H1 (cell line): ENCODE measurements around the gene NR1H3. TPM values are rescaled to one million over a fixed set of nuclear protein-coding genes. Genes with fewer than 3 reads are reported as not detected.
A peak's percentile ranks its signal among the peaks of the same experiment; 100 is the strongest.

Experiments
- CTCF ChIA-PET: fragments of 300-600 bp; sonication (Branson Sonifier 250); formaldehyde crosslinking; loops from one replicate; lab custom pipeline; 2021; ENCODE audit not compliant: partially characterized antibody; lab: Charles Lee
- POLR2A ChIA-PET: fragments of 300-600 bp; sonication (Branson Sonifier 250); formaldehyde crosslinking; loops from one replicate; lab custom pipeline; 2021; ENCODE audit warnings: inconsistent platforms; ENCODE audit not compliant: partially characterized antibody; lab: Charles Lee
- DNase-seq, 2 experiments: peaks; one replicate each; pipeline versions ENCODE4 v3.0.0 to v3.0.0-alpha.2; 2010 to 2022; ENCODE audit warnings: low spot score in 2 of 2, low read depth in 1 of 2, mixed read lengths in 1 of 2
- FAIRE-seq: peaks from 2 replicates; lab custom pipeline; 2011; peaks lifted over from hg19 to GRCh38; lab: Jason Lieb, UNC
- H2AFZ ChIP-seq: 2 replicates; pipeline ENCODE4 v1.8.1; 2012; ENCODE audit warnings: low read length, inconsistent platforms
- H2AK5ac ChIP-seq: 2 replicates; pipeline ENCODE4 v1.6.1; 2013; ENCODE audit warnings: low read depth, low read length
- H2BK120ac ChIP-seq: replicated peaks from 2 replicates; pipeline ENCODE3; 2013; ENCODE audit warnings: low read depth, low read length, inconsistent platforms
- H2BK12ac ChIP-seq: 2 replicates; pipeline ENCODE4 v1.6.1; 2013; ENCODE audit warnings: low read depth, low read length
- H2BK15ac ChIP-seq: 2 replicates; pipeline ENCODE4 v1.6.1; 2013; ENCODE audit warnings: low read length
- H2BK20ac ChIP-seq: 2 replicates; pipeline ENCODE4 v1.6.1; 2013; ENCODE audit warnings: low read length
- H2BK5ac ChIP-seq: 2 replicates; pipeline ENCODE4 v1.6.1; 2013; ENCODE audit warnings: low read depth, low read length
- H3K14ac ChIP-seq: 2 replicates; pipeline ENCODE4 v1.6.1; 2013; ENCODE audit warnings: inconsistent platforms; ENCODE audit not compliant: insufficient read length
- H3K18ac ChIP-seq: 2 replicates; pipeline ENCODE4 v1.6.1; 2013; ENCODE audit warnings: low read length; ENCODE audit errors: extremely low read depth
- H3K23ac ChIP-seq: 2 replicates; pipeline ENCODE4 v1.6.1; 2013; ENCODE audit warnings: inconsistent platforms; ENCODE audit not compliant: insufficient read length
- H3K23me2 ChIP-seq: 2 replicates; pipeline ENCODE4 v1.6.1; 2013; ENCODE audit warnings: low read depth, low read length
- H3K27ac ChIP-seq: 2 replicates; pipeline ENCODE4 v1.6.1; 2011; ENCODE audit warnings: low read depth, low read length, inconsistent platforms
- H3K27me3 ChIP-seq, 4 experiments: replicated peaks in 1 of 4; 1 replicate in 1 of 4; 2 replicates in 3 of 4; pipeline versions ENCODE4 v1.6.1 to v1.8.1; 2011 to 2013; ENCODE audit warnings: low read length in 3 of 4, mild to moderate bottlenecking in 3 of 4, inconsistent platforms in 2 of 4, mixed read lengths in 2 of 4, moderate library complexity in 1 of 4; ENCODE audit not compliant: control insufficient read depth in 3 of 4, insufficient read depth in 3 of 4; ENCODE audit errors: extremely low read depth in 1 of 4
- H3K36me3 ChIP-seq, 4 experiments: 2 replicates each; pipeline versions ENCODE4 v1.6.1 to v1.8.1; 2011 to 2013; ENCODE audit warnings: mild to moderate bottlenecking in 4 of 4, low read length in 3 of 4, moderate library complexity in 2 of 4, control low read depth in 1 of 4, inconsistent platforms in 1 of 4; ENCODE audit not compliant: insufficient read depth in 4 of 4, control insufficient read depth in 2 of 4
- H3K4ac ChIP-seq: replicated peaks from 2 replicates; pipeline ENCODE3; 2013; ENCODE audit warnings: low read length, low read depth, mixed read lengths, inconsistent platforms; ENCODE audit not compliant: insufficient read length
- H3K4me1 ChIP-seq, 4 experiments: replicated peaks in 1 of 4; 1 replicate in 1 of 4; 2 replicates in 3 of 4; pipeline versions ENCODE4 v1.6.1 to v1.8.1; 2011 to 2013; ENCODE audit warnings: low read length in 3 of 4, inconsistent platforms in 2 of 4, mixed read lengths in 1 of 4; ENCODE audit not compliant: insufficient read depth in 4 of 4, control insufficient read depth in 3 of 4
- H3K4me2 ChIP-seq, 2 experiments: 2 replicates each; pipeline versions ENCODE4 v1.6.1 to v1.8.1; 2011 to 2013; ENCODE audit warnings: low read depth in 2 of 2, low read length in 2 of 2, control low read depth in 1 of 2, inconsistent platforms in 1 of 2, mild to moderate bottlenecking in 1 of 2; ENCODE audit not compliant: insufficient read depth in 1 of 2
- H3K4me3 ChIP-seq, 4 experiments: fragments of 200-600, 300-600 bp in 1 of 4; sonication (generic), shearing (Covaris generic), sonication (Bioruptor Twin) in 1 of 4; 2 replicates each; pipeline versions ENCODE4 v1.5.1 to v1.8.1; 2011 to 2016; ENCODE audit warnings: low read length in 4 of 4, low read depth in 3 of 4, control low read depth in 2 of 4, inconsistent platforms in 2 of 4, mild to moderate bottlenecking in 2 of 4, mixed read lengths in 1 of 4, moderate library complexity in 1 of 4; ENCODE audit not compliant: insufficient read depth in 2 of 4; ENCODE audit errors: extremely low read depth in 1 of 4
- H3K56ac ChIP-seq: replicated peaks from 2 replicates; pipeline ENCODE3; 2013; ENCODE audit warnings: low read depth, mild to moderate bottlenecking, mixed read lengths, low read length, inconsistent platforms; ENCODE audit not compliant: insufficient read length
- H3K79me1 ChIP-seq: 2 replicates; pipeline ENCODE4 v1.6.1; 2013; ENCODE audit warnings: low read depth, low read length, control low read depth
- H3K79me2 ChIP-seq, 2 experiments: 2 replicates each; pipeline versions ENCODE4 v1.6.1 to v1.8.1; 2012 to 2013; ENCODE audit warnings: low read length in 2 of 2, mild to moderate bottlenecking in 2 of 2, inconsistent platforms in 1 of 2; ENCODE audit not compliant: insufficient read depth in 2 of 2, control insufficient read depth in 1 of 2
- H3K9ac ChIP-seq, 4 experiments: replicated peaks in 1 of 4; 1 replicate in 1 of 4; 2 replicates in 3 of 4; pipeline versions ENCODE4 v1.6.1 to v1.8.1; 2011 to 2013; ENCODE audit warnings: low read depth in 3 of 4, low read length in 3 of 4, control low read depth in 2 of 4, mild to moderate bottlenecking in 2 of 4, moderate library complexity in 2 of 4, inconsistent platforms in 1 of 4; ENCODE audit errors: extremely low read depth in 1 of 4
- H3K9me3 ChIP-seq, 2 experiments: 2 replicates each; pipeline versions ENCODE4 v1.6.1 to v1.8.1; 2012 to 2013; ENCODE audit warnings: mild to moderate bottlenecking in 2 of 2, moderate library complexity in 2 of 2, control low read depth in 1 of 2, inconsistent platforms in 1 of 2, low read depth in 1 of 2, low read length in 1 of 2, mixed read lengths in 1 of 2; ENCODE audit not compliant: insufficient read depth in 2 of 2
- H4K20me1 ChIP-seq, 2 experiments: replicated peaks in 1 of 2; 2 replicates each; pipeline versions ENCODE3 to v1.8.1; 2011 to 2013; ENCODE audit warnings: inconsistent platforms in 2 of 2, low read length in 2 of 2, mild to moderate bottlenecking in 1 of 2; ENCODE audit not compliant: insufficient read depth in 2 of 2, control insufficient read depth in 1 of 2
- H4K5ac ChIP-seq: 2 replicates; pipeline ENCODE4 v1.6.1; 2013; ENCODE audit warnings: low read length, low read depth, mixed read lengths, inconsistent platforms; ENCODE audit not compliant: insufficient read length
- H4K8ac ChIP-seq: 2 replicates; pipeline ENCODE4 v1.8.0; 2013; ENCODE audit warnings: mild to moderate bottlenecking, moderate library complexity, low read length, inconsistent platforms; ENCODE audit not compliant: insufficient read depth; ENCODE audit errors: extremely low read depth
- H4K91ac ChIP-seq: replicated peaks from 2 replicates; pipeline ENCODE3; 2013; ENCODE audit warnings: low read length, mixed read lengths, inconsistent platforms; ENCODE audit not compliant: insufficient read length
- EP300 ChIP-seq, 2 experiments: IDR thresholded peaks; 1 replicate in 1 of 2; 2 replicates in 1 of 2; pipeline ENCODE4 v1.6.1; 2011 to 2012; ENCODE audit warnings: low read depth in 2 of 2, low read length in 2 of 2, mild to moderate bottlenecking in 2 of 2, borderline replicate concordance in 1 of 2, inconsistent platforms in 1 of 2, moderate library complexity in 1 of 2
- HDAC2 ChIP-seq, 2 experiments: fragments of 300-600 bp in 1 of 2; sonication (generic) in 1 of 2; IDR thresholded peaks; 2 replicates each; pipeline ENCODE4 v1.6.1; 2011 to 2012; ENCODE audit warnings: low read depth in 2 of 2, low read length in 2 of 2, mild to moderate bottlenecking in 2 of 2, moderate library complexity in 2 of 2, borderline replicate concordance in 1 of 2, inconsistent platforms in 1 of 2
- JUN ChIP-seq: IDR thresholded peaks from 2 replicates; pipeline ENCODE4 v1.6.1; 2011; ENCODE audit warnings: low read depth, mild to moderate bottlenecking, improper control_type of control experiment, low read length
- NANOG ChIP-seq: IDR thresholded peaks from 2 replicates; pipeline ENCODE4 v1.6.1; 2011; ENCODE audit warnings: low read length, low read depth, mild to moderate bottlenecking, inconsistent platforms; ENCODE audit not compliant: insufficient read depth, poor library complexity, severe bottlenecking
- POU5F1 ChIP-seq: IDR thresholded peaks from 2 replicates; pipeline ENCODE4 v1.6.1; 2011; ENCODE audit warnings: low read depth, mild to moderate bottlenecking, low read length, moderate library complexity
- RFX5 ChIP-seq: IDR thresholded peaks from 2 replicates; pipeline ENCODE4 v1.6.1; 2011; ENCODE audit warnings: low read depth, low read length, improper control_type of control experiment, borderline replicate concordance
- TAF7 ChIP-seq: optimal IDR thresholded peaks from 2 replicates; pipeline ENCODE3; 2011; ENCODE audit warnings: low read depth, mild to moderate bottlenecking, inconsistent platforms, low read length, moderate library complexity, borderline replicate concordance
- USF2 ChIP-seq: IDR thresholded peaks from 2 replicates; pipeline ENCODE4 v1.6.1; 2011; ENCODE audit warnings: low read length, improper control_type of control experiment
- ZNF274 ChIP-seq: IDR thresholded peaks from 2 replicates; pipeline ENCODE4 v1.7.0; 2012; ENCODE audit warnings: low read length, borderline replicate concordance; ENCODE audit errors: extremely low read depth
- WGBS, 2 experiments: shearing (Covaris generic) in 1 of 2; methylation state at CpG; one replicate each; pipeline versions ENCODE4 v1.1.6 to v1.1.7; 2013 to 2015; ENCODE audit warnings: low lambda C conversion rate in 2 of 2, mixed read lengths in 2 of 2, inconsistent platforms in 1 of 2, low coverage in 1 of 2, missing lambda C conversion rate in 1 of 2; ENCODE audit not compliant: insufficient replicate concordance in 2 of 2, insufficient coverage in 1 of 2, insufficient read length in 1 of 2; ENCODE audit errors: extremely low coverage in 1 of 2, missing lambda C conversion rate in 1 of 2; 5-methylcytosine and 5-hydroxymethylcytosine counted together
- polyA plus RNA-seq, 7 experiments: library from polyadenylated mRNA; depleted of rRNA in 3 of 7; stranded (reverse) in 5 of 7; unstranded in 2 of 7; fragments of >200 nt in 5 of 7; fragments of 200-250 nt in 2 of 7; gene quantifications; 1 replicate in 5 of 7; 2 replicates in 1 of 7; 4 replicates in 1 of 7; pipeline versions ENCODE4 v1.2.1 to v1.2.3, GENCODE V29; 2011 to 2013; ENCODE audit warnings: missing spikeins in 2 of 7, mixed read lengths in 2 of 7
- total RNA-seq: library from RNA; stranded (reverse); fragmentation: NEBNext Ultra II Directional; extraction: Animal tissue kit (Norgen Biotek cat#: 25700); gene quantifications from 2 replicates; pipeline ENCODE4 v1.2.1, GENCODE V29; 2021

The NR1H3 gene
- total and polyA plus RNA-seq, 2 of the 8 experiments (the other 6 are each of a cell fraction or from before 2014, with no cell fraction given): 19.9 to 42.1 TPM

DNA sequence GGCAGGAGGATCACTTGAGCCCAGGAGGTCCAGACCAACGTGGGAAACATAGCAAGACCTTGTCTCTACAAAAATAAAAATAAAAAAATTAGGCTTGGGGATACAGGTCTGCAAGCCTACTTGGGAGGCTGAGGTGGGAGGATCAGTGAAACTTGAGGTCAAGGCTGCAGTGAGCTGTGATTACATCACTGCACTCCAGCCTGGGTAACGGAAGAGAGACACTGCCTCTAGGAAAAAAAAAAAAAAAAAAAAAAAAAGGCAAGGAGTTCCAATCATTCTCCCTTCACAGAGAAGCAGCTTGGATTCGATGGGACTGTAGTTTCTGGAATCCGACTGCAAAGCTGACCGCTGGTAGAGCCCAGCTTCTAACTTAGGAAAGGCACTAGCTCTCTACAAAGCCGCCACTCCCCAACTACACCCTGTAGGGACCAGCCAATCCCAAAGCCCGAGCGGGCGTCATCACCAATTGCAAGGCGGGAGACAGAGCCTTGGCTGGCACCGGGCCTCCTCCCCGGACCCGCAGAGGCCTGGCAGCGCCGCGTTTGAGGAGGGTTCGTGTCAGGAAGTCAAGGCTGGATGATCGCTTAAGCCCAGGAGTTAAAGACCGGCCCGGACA is 43.7 kb upstream of the NR1H3 start:
- H2BK20ac ChIP-seq: no peak overlapping the region
- DNase-seq (peak; percentile 69 to 88), FAIRE-seq (no peak)
- no peak overlapping the region for H3K4ac ChIP-seq
- WGBS, 2 experiments: 11% methylated on average over 20 of the region's 20 CpGs; no CpG with 5 or more reads in 1 of the 2 experiments
- ChIA-PET CTCF (interaction anchor here (0.7 to 21.5 kb wide), 10 partner anchors 17 to 389 kb away, joined by 3 to 247 read pairs (median 4); partner anchors contain the start of genes ARFGAP2 and PACSIN3), POLR2A (interaction anchor here (0.6 to 3.3 kb wide), 31 partner anchors 10 to 369 kb away, joined by 3 to 49 read pairs (median 7); partner anchors contain the start of genes ACP2, CKAP5, NR1H3 and PACSIN3)
- H3K18ac ChIP-seq: peak overlapping the region; percentile 71; the same call in 1 of the 2 replicates
- no peak overlapping the region for H2AFZ ChIP-seq
- H3K4me1 ChIP-seq: peaks cover 0 to 10% (median 8%) of the 10 kb centered on the region in 4 experiments; a peak in 6 of 7 replicates
- H3K36me3 ChIP-seq: peaks cover 0 to 6% (median 2%) of the 10 kb centered on the region in 4 experiments; a peak in 3 of 8 replicates
- H3K9me3 ChIP-seq: no peaks in the 10 kb centered on the region
- no peak overlapping the region for H3K14ac ChIP-seq
- H3K27me3 ChIP-seq: no peaks in the 10 kb centered on the region
- peak overlapping the region; percentile 60 for H2BK5ac ChIP-seq
- peak overlapping the region; percentile 30 for H4K91ac ChIP-seq
- H4K8ac ChIP-seq: peak overlapping the region; percentile 84; the same call in 1 of the 2 replicates
- peak overlapping the region; percentile 39 for H3K56ac ChIP-seq
- no peak overlapping the region for H2BK120ac ChIP-seq
- peak overlapping the region in 3 of 4 experiments; percentile 66 to 74 (median 67); a peak in 6 of 7 replicates for H3K9ac ChIP-seq
- H3K79me1 ChIP-seq: no peaks in the 10 kb centered on the region
- H3K4me2 ChIP-seq: peak overlapping the region; percentile 73 to 100
- no peak overlapping the region for H2BK15ac ChIP-seq
- H2AK5ac ChIP-seq: no peak overlapping the region
- peaks cover 0 to 3% of the 10 kb centered on the region in 2 experiments for H4K20me1 ChIP-seq
- peaks cover 17% of the 10 kb centered on the region for H3K23me2 ChIP-seq
- H3K27ac ChIP-seq: peak overlapping the region; percentile 86
- peaks cover 6 to 28% of the 10 kb centered on the region in 2 experiments; a peak in 3 of 4 replicates for H3K79me2 ChIP-seq
- 0 out of 2 replicates have a peak overlapping the region, but pooled peaks have one; percentile 72 for H2BK12ac ChIP-seq
- H4K5ac ChIP-seq: peak overlapping the region; percentile 55
- H3K23ac ChIP-seq: no peak overlapping the region
- H3K4me3 ChIP-seq: peak overlapping the region; percentile 65 to 98 (median 75)
- TF ChIP-seq USF2: no peak
- no peak for TF ChIP-seq NANOG
- TF ChIP-seq EP300 (IDR thresholded peaks at IDR 0.05; ENCODE audit: borderline replicate concordance in 1 of 2, low read depth in 2 of 2, low read length in 2 of 2): no peak
- no peak for TF ChIP-seq ZNF274
- TF ChIP-seq JUN: no peak
- TF ChIP-seq HDAC2 (IDR thresholded peaks at IDR 0.05; ENCODE audit: borderline replicate concordance in 1 of 2, low read depth in 2 of 2, low read length in 2 of 2): no peak
- TF ChIP-seq RFX5: peak; percentile 86
- TF ChIP-seq TAF7: peak; percentile 15
- no peak for TF ChIP-seq POU5F1
